Measurements from ENCODE around the gene RYK. TPM values are rescaled to one million over a fixed set of nuclear protein-coding genes. Genes with fewer than 3 reads are reported as not detected.
"Not testable (repeated sequence)": the region's sequence is repeated elsewhere in the genome, so short reads cannot be mapped to it uniquely, and the experiment has no call there.

The RYK gene
- total RNA-seq, 1 donor from 2014 or later: 57.1 TPM

DNA sequence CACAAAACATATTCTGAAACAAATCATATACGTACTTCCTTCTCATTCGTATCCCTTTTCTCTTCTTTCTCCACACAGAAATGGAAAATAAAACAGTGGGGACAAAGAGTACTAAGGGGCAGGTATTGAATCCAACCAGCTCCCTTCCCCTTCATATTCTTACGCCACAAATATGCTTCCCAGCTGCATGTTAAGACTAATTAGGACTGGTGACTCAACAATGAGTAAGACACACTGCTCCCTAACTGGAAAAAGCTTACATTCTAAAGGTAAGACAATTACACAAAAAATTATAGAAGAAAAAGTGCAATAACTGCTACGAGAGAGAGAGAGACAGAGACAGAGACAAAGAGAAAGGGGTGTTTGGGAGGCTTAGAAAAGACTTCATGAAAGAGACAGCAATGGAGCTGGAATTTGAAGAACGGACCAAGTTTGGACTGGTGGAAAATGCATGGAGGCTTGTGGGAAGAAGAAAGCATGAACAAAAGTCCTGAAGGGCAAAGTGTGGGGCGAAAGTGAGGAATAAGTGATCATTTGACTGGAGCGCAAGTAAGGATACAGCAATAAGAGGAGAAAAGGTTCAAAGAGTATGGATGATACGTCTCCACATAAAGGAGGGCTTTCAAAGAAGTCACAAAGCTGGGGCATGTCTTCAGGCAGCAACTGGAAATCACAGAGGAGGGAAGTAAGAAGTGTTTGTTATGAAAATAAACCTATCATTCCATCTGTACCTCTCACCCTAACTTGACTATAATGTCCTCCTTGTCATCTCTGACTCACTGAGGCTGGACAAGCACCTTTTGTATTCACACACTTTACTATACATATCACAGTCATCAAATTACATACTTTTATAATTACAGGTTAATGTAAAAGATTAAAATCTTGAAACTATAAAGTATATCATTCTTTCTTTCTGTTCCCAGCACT lies 49.2 kb downstream of the RYK start:
- Histone ChIP-seq H3K9ac (ENCODE audit: low read length) (peak overlapping the region; percentile 81), H3K4me1 (ENCODE audit: insufficient read depth, low read length) (peaks cover 18% of the 10 kb centered on the region), H3K27ac (ENCODE audit: low read depth, low read length) (peak overlapping the region; percentile 97), H3K36me3 (ENCODE audit: insufficient read depth, low read length) (peaks cover 5% of the 10 kb centered on the region), H3K27me3 (ENCODE audit: insufficient read depth, low read length) (no peaks in the 10 kb centered on the region), H3K4me2 (ENCODE audit: low read length) (peak overlapping the region; percentile 84), H3K79me2 (ENCODE audit: insufficient read depth, low read length) (peaks cover 2% of the 10 kb centered on the region), H3K4me3 (ENCODE audit: insufficient read depth, low read depth, low read length) (peak overlapping the region; percentile 42), H4K20me1 (ENCODE audit: insufficient read depth, low read length) (peaks cover 5% of the 10 kb centered on the region), H3K9me3 (ENCODE audit: insufficient read depth, low read depth, low read length) (no peaks in the 10 kb centered on the region), H2AFZ (ENCODE audit: low read depth, low read length) (peak overlapping the region; percentile 19)
- TF ChIP-seq EZH2 (IDR thresholded peaks at IDR 0.05; ENCODE audit: insufficient read depth, low read length): no peak
- TF ChIP-seq, protein P1, sequence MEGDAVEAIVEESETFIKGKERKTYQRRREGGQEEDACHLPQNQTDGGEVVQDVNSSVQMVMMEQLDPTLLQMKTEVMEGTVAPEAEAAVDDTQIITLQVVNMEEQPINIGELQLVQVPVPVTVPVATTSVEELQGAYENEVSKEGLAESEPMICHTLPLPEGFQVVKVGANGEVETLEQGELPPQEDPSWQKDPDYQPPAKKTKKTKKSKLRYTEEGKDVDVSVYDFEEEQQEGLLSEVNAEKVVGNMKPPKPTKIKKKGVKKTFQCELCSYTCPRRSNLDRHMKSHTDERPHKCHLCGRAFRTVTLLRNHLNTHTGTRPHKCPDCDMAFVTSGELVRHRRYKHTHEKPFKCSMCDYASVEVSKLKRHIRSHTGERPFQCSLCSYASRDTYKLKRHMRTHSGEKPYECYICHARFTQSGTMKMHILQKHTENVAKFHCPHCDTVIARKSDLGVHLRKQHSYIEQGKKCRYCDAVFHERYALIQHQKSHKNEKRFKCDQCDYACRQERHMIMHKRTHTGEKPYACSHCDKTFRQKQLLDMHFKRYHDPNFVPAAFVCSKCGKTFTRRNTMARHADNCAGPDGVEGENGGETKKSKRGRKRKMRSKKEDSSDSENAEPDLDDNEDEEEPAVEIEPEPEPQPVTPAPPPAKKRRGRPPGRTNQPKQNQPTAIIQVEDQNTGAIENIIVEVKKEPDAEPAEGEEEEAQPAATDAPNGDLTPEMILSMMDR (IDR thresholded peaks at IDR 0.05; ENCODE audit: insufficient read depth, low read depth, low read length): no peak
- H3K9me3 Mint-ChIP-seq (ENCODE audit: unreplicated experiment): no peaks in the 10 kb centered on the region
- H3K4me1 Mint-ChIP-seq (ENCODE audit: low read depth, unreplicated experiment): peaks cover 24% of the 10 kb centered on the region
- FAIRE-seq (peak; percentile 13), DNase-seq (ENCODE audit: low read depth) (peak; percentile 95)
- no peaks in the 10 kb centered on the region for H3K27me3 Mint-ChIP-seq (ENCODE audit: low read depth, unreplicated experiment)
- peak overlapping the region; percentile 77 for H3K27ac Mint-ChIP-seq (ENCODE audit: unreplicated experiment)
- peak overlapping the region; percentile 1 for H3K4me3 Mint-ChIP-seq (ENCODE audit: unreplicated experiment)
- peaks cover 11% of the 10 kb centered on the region for H3K36me3 Mint-ChIP-seq (ENCODE audit: low read depth, unreplicated experiment)

DNA sequence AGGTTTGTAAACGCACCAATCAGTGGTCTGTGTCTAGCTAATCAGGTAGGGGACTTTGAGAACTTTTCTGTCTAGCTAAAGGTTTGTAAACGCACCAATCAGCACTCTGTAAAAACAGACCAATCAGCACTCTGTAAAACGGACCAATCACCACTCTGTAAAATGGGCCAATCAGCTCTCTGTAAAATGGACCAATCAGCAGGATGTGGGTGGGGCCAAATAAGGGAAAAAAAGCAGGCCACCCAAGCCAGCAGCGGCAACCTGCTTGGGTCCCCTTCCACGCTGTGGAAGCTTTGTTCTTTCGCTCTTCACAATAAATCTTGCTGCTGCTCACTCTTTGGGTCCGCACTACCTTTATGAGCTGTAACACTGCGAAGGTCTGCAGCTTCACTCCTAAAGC lies 50.8 kb downstream of the RYK start:
- H3K27me3 Mint-ChIP-seq (ENCODE audit: low read depth, unreplicated experiment); H3K9ac ChIP-seq (ENCODE audit: low read length); H3K4me3 ChIP-seq (ENCODE audit: insufficient read depth, low read depth, low read length); H3K36me3 ChIP-seq (ENCODE audit: insufficient read depth, low read length); H3K9me3 ChIP-seq (ENCODE audit: insufficient read depth, low read depth, low read length); DNase-seq (ENCODE audit: low read depth); H4K20me1 ChIP-seq (ENCODE audit: insufficient read depth, low read length); H3K79me2 ChIP-seq (ENCODE audit: insufficient read depth, low read length); H3K27me3 ChIP-seq (ENCODE audit: insufficient read depth, low read length); FAIRE-seq; H3K4me3 Mint-ChIP-seq (ENCODE audit: unreplicated experiment); H3K9me3 Mint-ChIP-seq (ENCODE audit: unreplicated experiment); H3K27ac ChIP-seq (ENCODE audit: low read depth, low read length); H2AFZ ChIP-seq (ENCODE audit: low read depth, low read length); H3K4me2 ChIP-seq (ENCODE audit: low read length): not testable (repeated sequence)
- H3K27ac Mint-ChIP-seq (ENCODE audit: unreplicated experiment): peak overlapping the region; percentile 16
- peaks cover 24% of the 10 kb centered on the region for H3K4me1 Mint-ChIP-seq (ENCODE audit: low read depth, unreplicated experiment)
- peaks cover 20% of the 10 kb centered on the region for H3K36me3 Mint-ChIP-seq (ENCODE audit: low read depth, unreplicated experiment)
- peaks cover 18% of the 10 kb centered on the region for H3K4me1 ChIP-seq (ENCODE audit: insufficient read depth, low read length)

DNA sequence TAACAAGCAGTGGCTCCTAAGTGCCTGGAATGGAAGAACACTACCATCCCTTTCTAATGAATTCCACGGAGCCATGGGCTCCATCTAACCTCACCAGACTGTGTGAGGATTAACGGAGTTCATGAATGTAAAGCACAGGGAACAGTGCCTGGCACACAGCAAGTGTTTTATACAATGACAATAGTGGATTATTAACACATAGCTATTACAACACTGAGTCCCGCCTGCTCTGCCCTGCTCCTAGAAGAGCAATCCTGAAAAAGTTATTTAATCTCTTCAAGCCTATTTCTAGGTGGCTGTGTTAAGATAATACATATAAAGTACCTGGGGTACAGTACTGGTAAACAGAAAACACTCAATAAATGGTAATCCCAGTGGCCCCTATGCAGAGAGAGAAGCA lies 51.4 kb downstream of the RYK start:
- peaks cover 18% of the 10 kb centered on the region for H3K4me1 ChIP-seq (ENCODE audit: insufficient read depth, low read length)
- H3K36me3 Mint-ChIP-seq (ENCODE audit: low read depth, unreplicated experiment): peaks cover 20% of the 10 kb centered on the region
- no peak overlapping the region for H3K27ac Mint-ChIP-seq (ENCODE audit: unreplicated experiment)
- H3K9ac ChIP-seq (ENCODE audit: low read length): no peak overlapping the region
- no peaks in the 10 kb centered on the region for H3K9me3 Mint-ChIP-seq (ENCODE audit: unreplicated experiment)
- no peak for TF ChIP-seq EZH2 (IDR thresholded peaks at IDR 0.05; ENCODE audit: insufficient read depth, low read length)
- TF ChIP-seq, protein P1 (IDR thresholded peaks at IDR 0.05; ENCODE audit: insufficient read depth, low read depth, low read length): no peak
- no peaks in the 10 kb centered on the region for H3K9me3 ChIP-seq (ENCODE audit: insufficient read depth, low read depth, low read length)
- H3K27me3 Mint-ChIP-seq (ENCODE audit: low read depth, unreplicated experiment): no peaks in the 10 kb centered on the region
- no peaks in the 10 kb centered on the region for H3K27me3 ChIP-seq (ENCODE audit: insufficient read depth, low read length)
- H3K27ac ChIP-seq (ENCODE audit: low read depth, low read length): no peak overlapping the region
- no peak overlapping the region for H3K4me3 Mint-ChIP-seq (ENCODE audit: unreplicated experiment)
- H3K4me1 Mint-ChIP-seq (ENCODE audit: low read depth, unreplicated experiment): peaks cover 24% of the 10 kb centered on the region
- DNase-seq (ENCODE audit: low read depth) (no peak), FAIRE-seq (no peak)
- peaks cover 5% of the 10 kb centered on the region for H4K20me1 ChIP-seq (ENCODE audit: insufficient read depth, low read length)
- H2AFZ ChIP-seq (ENCODE audit: low read depth, low read length): no peak overlapping the region
- no peak overlapping the region for H3K4me2 ChIP-seq (ENCODE audit: low read length)
- no peaks in the 10 kb centered on the region for H3K79me2 ChIP-seq (ENCODE audit: insufficient read depth, low read length)
- no peak overlapping the region for H3K4me3 ChIP-seq (ENCODE audit: insufficient read depth, low read depth, low read length)
- H3K36me3 ChIP-seq (ENCODE audit: insufficient read depth, low read length): peaks cover 5% of the 10 kb centered on the region
